Measurements from ENCODE around the gene INTS13. TPM values are rescaled to one million over a fixed set of nuclear protein-coding genes. Genes with fewer than 3 reads are reported as not detected.

INTS13 gene
- total and polyA plus RNA-seq, 2 of the 13 experiments (the other 11 are each of a cell fraction or from before 2014, with no cell fraction given), result 16.3 to 43.7 TPM

- WGBS (ENCODE audit: low lambda C conversion rate), result 96% methylated on average over 2 of the region's 2 CpGs
- Histone ChIP-seq H4K20me1 (ENCODE audit: insufficient read depth, low read length) (no peaks in the 10 kb centered on the region), H2AFZ (ENCODE audit: low read length) (no peak overlapping the region), H3K27ac (ENCODE audit: extremely low read length, insufficient read depth, low read length) (no peak overlapping the region), H3K9ac (ENCODE audit: insufficient read depth, low read depth, low read length) (no peak overlapping the region), H3K36me3 (replicated peaks in 1 of 2; ENCODE audit: control insufficient read depth in 1 of 2, insufficient read depth in 2 of 2, low read length in 2 of 2) (0 out of 5 replicates have a peak, but pooled peaks cover 0 to 7% of the 10 kb centered on the region in 2 experiments), H3K79me2 (ENCODE audit: insufficient read depth, low read length) (no peaks in the 10 kb centered on the region), H3K27me3 (ENCODE audit: control insufficient read depth in 1 of 2, insufficient read depth in 2 of 2, low read length in 2 of 2) (no peaks in the 10 kb centered on the region), H3K9me3 (ENCODE audit: low read length) (no peaks in the 10 kb centered on the region), H3K4me3 (replicated peaks in 1 of 3; ENCODE audit: insufficient read depth in 1 of 3, low read depth in 2 of 3, low read length in 3 of 3) (no peak overlapping the region), H3K4me1 (ENCODE audit: insufficient read depth, low read length) (no peaks in the 10 kb centered on the region), H3K4me2 (ENCODE audit: low read depth, low read length) (no peak overlapping the region)
- DNase-seq (ENCODE audit: low spot score) (no peak), ATAC-seq (no peak), FAIRE-seq (no peak)
- no TSS peak for BruUV-seq (replicated peaks)
- in situ Hi-C loops (cut with HindIII; ENCODE audit: extremely low pct_ligation_motif_present, low pct_unique_long_range_greater_than_20kb) (no loop called here), intact Hi-C loops (cut with micrococcal nuclease; ENCODE audit: unreplicated experiment) (no loop called here)
- ChIA-PET CTCF (ENCODE audit: low intra/inter-chr PET ratio, low total read pairs) (no interaction called here), POLR2A (no interaction called here)
- TF ChIP-seq HNF1B (CRISPR knock-in tag; IDR thresholded peaks at IDR 0.05) (no peak), ZNF513 (CRISPR knock-in tag; conservative IDR thresholded peaks at IDR 0.05) (no peak), ZXDC (CRISPR knock-in tag; IDR thresholded peaks at IDR 0.05) (no peak), ZSCAN12 (CRISPR knock-in tag; IDR thresholded peaks at IDR 0.05) (no peak), ZBTB39 (CRISPR knock-in tag; IDR thresholded peaks at IDR 0.05) (no peak), ZNF703 (CRISPR knock-in tag; IDR thresholded peaks at IDR 0.05; ENCODE audit: borderline replicate concordance) (no peak), ZNF570 (CRISPR knock-in tag; IDR thresholded peaks at IDR 0.05; ENCODE audit: borderline replicate concordance) (no peak), ZNF34 (CRISPR knock-in tag; IDR thresholded peaks at IDR 0.05; ENCODE audit: borderline replicate concordance) (no peak), ZBTB42 (CRISPR knock-in tag; IDR thresholded peaks at IDR 0.05) (no peak), PBX2 (CRISPR knock-in tag; IDR thresholded peaks at IDR 0.05) (no peak), CEBPG (CRISPR knock-in tag; IDR thresholded peaks at IDR 0.05) (no peak), KLF16 (CRISPR knock-in tag; IDR thresholded peaks at IDR 0.05) (no peak), PPARG (CRISPR knock-in tag; conservative IDR thresholded peaks at IDR 0.05) (no peak), ZFX (CRISPR knock-in tag; IDR thresholded peaks at IDR 0.05; ENCODE audit: low read depth) (no peak), CC2D1A (CRISPR knock-in tag; IDR thresholded peaks at IDR 0.05) (no peak), ESRRA (CRISPR knock-in tag; IDR thresholded peaks at IDR 0.05; ENCODE audit: low read depth) (no peak)
These were observed 40.9 kb downstream of the INTS13 start for GRCh38 chr12:26896913-26897312.

Measured in HepG2 (cell line).